Nephron progenitor cell (in vitro differentiated cells): ENCODE data around the gene PTGS1.

Experiments used
- DNase-seq: peaks from one replicate; pipeline ENCODE4 v3.0.0; 2021
- H3K27ac Mint-ChIP-seq: 2 replicates; pipeline ENCODE4 v1.8.0; 2021; ENCODE audit warnings: mild to moderate bottlenecking, moderate library complexity, mixed read lengths
- H3K27me3 Mint-ChIP-seq: 2 replicates; pipeline ENCODE4 v1.8.0; 2021; ENCODE audit warnings: mild to moderate bottlenecking, low read depth, mixed read lengths; ENCODE audit not compliant: poor library complexity
- H3K36me3 Mint-ChIP-seq: 2 replicates; pipeline ENCODE4 v1.8.0; 2021; ENCODE audit warnings: low read depth, mixed read lengths
- H3K4me1 Mint-ChIP-seq: 2 replicates; pipeline ENCODE4 v1.8.0; 2021; ENCODE audit warnings: mixed read lengths
- H3K4me3 Mint-ChIP-seq: 2 replicates; pipeline ENCODE4 v1.8.0; 2021; ENCODE audit warnings: mild to moderate bottlenecking, moderate library complexity, mixed read lengths
- H3K9me3 Mint-ChIP-seq: 2 replicates; pipeline ENCODE4 v1.8.0; 2021; ENCODE audit warnings: mild to moderate bottlenecking, moderate library complexity, mixed read lengths
- TF ChIP-seq, protein P1 (sequence below): fragments of 200-600 bp; sonication (generic); IDR thresholded peaks from 2 replicates; pipeline ENCODE4 v1.5.0; 2021; ENCODE audit warnings: antibody characterized with exemption

PTGS1 gene

DNA sequence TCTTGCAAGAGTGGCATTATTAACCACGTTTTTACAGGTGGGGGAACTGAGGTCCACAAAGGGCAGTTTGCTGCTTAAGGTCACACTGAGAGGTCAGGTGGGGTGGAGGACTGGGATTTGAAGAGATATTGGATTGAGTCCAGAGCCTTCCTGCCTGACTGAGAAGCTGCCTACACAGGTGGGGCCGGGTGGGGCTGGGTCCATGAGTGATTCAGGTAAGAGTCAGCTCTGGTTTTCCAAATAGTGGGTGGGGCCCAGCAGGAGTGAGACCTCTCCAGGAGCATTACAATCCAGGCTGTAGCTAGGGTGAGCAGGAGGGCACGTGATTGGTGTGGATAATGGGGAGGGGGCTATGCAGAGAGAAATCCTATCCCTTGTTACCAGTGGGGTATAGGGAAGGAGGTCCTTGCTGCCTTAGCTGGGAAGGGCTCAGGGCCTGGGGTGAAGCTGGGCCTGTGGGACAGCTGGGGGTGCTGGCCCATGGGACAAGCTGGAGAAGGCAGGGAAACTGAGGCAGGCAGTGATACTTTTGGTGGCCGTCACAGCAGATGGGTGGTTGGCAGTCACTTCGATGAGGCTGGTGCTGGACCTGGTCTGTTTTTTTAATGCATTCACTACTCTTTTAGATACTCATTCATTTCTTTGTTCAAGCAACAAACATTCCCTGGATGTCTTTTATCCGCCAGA lies 2.9 kb upstream of the PTGS1 start:
- H3K4me1 Mint-ChIP-seq = peaks cover 10% of the 10 kb centered on the region
- no peak overlapping the region for H3K4me3 Mint-ChIP-seq
- no peaks in the 10 kb centered on the region for H3K36me3 Mint-ChIP-seq
- H3K9me3 Mint-ChIP-seq = peaks cover 4% of the 10 kb centered on the region
- peaks cover 57% of the 10 kb centered on the region for H3K27me3 Mint-ChIP-seq
- no peak overlapping the region for H3K27ac Mint-ChIP-seq
- TF ChIP-seq, protein P1, sequence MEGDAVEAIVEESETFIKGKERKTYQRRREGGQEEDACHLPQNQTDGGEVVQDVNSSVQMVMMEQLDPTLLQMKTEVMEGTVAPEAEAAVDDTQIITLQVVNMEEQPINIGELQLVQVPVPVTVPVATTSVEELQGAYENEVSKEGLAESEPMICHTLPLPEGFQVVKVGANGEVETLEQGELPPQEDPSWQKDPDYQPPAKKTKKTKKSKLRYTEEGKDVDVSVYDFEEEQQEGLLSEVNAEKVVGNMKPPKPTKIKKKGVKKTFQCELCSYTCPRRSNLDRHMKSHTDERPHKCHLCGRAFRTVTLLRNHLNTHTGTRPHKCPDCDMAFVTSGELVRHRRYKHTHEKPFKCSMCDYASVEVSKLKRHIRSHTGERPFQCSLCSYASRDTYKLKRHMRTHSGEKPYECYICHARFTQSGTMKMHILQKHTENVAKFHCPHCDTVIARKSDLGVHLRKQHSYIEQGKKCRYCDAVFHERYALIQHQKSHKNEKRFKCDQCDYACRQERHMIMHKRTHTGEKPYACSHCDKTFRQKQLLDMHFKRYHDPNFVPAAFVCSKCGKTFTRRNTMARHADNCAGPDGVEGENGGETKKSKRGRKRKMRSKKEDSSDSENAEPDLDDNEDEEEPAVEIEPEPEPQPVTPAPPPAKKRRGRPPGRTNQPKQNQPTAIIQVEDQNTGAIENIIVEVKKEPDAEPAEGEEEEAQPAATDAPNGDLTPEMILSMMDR = no peak
- DNase-seq = no peak

DNA sequence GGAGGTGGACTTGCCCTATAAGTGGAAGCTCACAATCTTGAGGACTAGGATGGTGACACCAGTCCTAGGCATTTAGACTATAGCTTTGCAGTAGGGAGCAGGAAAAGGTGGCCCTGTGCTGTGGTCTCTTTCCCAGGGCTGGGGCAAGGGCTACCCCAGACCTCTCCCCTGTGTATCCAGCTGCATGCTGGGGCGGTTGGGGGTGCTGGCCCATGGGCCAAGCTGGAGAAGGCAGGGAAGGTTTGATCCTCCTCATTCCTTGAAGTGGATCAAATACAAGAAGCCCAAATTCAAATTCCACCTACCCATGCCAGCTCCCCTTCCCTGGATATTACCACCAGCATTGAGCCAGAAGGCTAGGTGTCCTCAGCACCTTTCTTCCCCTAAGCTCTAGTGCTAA lies 2.2 kb upstream of the PTGS1 start:
- no peak for DNase-seq
- Mint-ChIP-seq H3K27me3 (peaks cover 64% of the 10 kb centered on the region), H3K9me3 (peaks cover 4% of the 10 kb centered on the region), H3K36me3 (no peaks in the 10 kb centered on the region), H3K27ac (no peak overlapping the region), H3K4me3 (no peak overlapping the region), H3K4me1 (peaks cover 10% of the 10 kb centered on the region)
- TF ChIP-seq, protein P1 = no peak

DNA sequence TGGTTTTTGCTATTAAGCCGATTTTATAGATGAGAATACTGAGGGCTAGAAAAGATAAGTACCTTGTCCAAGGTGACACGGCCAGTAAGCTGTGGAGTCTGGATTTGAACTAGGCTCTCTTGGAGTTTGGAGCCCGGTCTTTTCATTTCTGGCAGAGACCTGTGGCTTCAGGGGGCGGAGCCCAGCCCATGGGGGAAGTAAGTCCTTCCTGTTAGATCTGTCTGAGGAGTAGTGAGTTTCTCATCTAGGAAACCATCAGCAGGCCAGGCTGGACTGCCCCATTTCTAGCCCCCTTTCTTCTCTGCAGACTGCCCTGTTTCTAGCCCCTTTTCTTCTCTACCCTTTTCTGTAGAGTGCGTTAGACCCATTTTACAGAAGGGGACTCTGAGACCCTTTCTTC lies 521 bp upstream of the PTGS1 start:
- Mint-ChIP-seq H3K4me1 (peaks cover 14% of the 10 kb centered on the region), H3K36me3 (no peaks in the 10 kb centered on the region), H3K4me3 (no peak overlapping the region), H3K27ac (no peak overlapping the region), H3K27me3 (peaks cover 73% of the 10 kb centered on the region), H3K9me3 (peaks cover 4% of the 10 kb centered on the region)
- TF ChIP-seq, protein P1 = no peak
- no peak for DNase-seq

DNA sequence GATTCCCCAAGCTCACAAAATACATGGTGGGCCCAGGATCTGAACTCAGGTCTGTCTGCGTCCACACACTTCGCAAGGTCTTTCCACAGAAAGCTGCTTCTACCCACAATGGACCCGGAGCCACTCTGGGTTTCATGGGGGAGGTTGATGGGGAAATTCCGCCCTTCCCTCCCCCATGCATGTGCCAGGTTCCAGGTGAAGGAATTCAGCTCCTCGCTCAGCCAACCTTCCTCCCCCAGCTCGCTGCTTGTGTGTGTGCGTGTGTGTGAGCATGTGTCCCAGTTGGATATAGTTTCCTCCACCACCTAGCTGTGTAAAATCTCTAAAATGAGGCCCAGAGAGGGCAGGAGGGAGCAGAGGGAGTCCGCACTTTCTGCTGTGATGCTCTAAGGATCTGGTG lies 1.0 kb downstream of the PTGS1 start:
- H3K27ac Mint-ChIP-seq = no peak overlapping the region
- peaks cover 30% of the 10 kb centered on the region for H3K4me1 Mint-ChIP-seq
- H3K27me3 Mint-ChIP-seq = peaks cover 73% of the 10 kb centered on the region

DNA sequence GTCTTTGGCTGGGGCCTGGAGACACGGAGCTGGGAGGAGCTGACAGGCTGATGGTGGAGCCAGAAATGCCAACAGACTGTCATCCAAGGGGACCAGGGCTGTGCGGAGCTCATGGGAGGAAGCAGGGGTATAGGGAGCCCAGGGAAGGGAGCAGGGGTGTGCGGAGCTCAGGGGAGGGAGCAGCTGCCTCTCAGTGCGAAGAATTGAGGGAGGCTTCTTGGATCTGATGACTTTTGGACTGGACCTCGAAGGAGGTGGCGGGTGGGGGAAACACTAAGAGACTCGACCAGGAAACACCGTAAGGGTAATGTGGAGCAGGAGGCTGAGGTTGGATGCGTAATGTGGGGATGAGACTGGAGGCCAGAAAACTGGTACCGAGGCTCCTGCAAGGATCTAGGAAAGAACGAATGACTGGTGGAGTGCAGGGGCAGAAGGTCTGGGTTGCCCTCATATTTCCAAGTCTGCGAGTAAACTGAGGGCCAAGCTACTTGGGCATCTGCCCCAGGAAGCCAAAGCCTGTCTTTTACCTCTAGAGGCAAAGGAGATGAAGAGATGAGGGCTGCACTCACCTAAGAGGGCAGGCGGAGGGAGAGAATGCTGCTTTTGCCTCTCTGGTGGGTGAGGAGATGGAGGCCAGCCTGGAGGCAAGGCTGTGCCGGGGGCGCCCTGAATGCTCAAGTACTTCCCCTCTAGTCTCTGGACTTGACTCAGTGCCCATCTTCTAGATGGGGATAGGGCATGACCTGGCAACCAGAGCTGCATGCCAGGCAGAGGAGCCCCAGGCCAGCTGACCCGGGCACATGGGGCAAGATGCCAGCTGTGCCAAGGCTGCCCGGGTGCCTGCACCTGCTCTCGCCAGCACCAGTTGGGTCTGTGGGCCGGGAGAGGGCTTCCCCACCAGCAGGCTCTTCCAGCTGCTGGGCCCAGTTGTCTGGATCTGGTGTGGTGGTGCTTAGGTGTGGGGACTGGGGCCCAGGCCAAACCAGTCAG lies 2.3 kb downstream of the PTGS1 start:
- H3K9me3 Mint-ChIP-seq = peaks cover 4% of the 10 kb centered on the region
- no peaks in the 10 kb centered on the region for H3K36me3 Mint-ChIP-seq
- peaks cover 66% of the 10 kb centered on the region for H3K27me3 Mint-ChIP-seq
- H3K4me1 Mint-ChIP-seq = peaks cover 40% of the 10 kb centered on the region
- H3K4me3 Mint-ChIP-seq = no peak overlapping the region
- TF ChIP-seq, protein P1 = no peak
- H3K27ac Mint-ChIP-seq = no peak overlapping the region
- no peak for DNase-seq

More for the DNA sequence above, 1.0 kb downstream of the PTGS1 start:
- Mint-ChIP-seq H3K9me3 (peaks cover 4% of the 10 kb centered on the region), H3K36me3 (no peaks in the 10 kb centered on the region), H3K4me3 (peak overlapping the region; percentile 10)
- no peak for DNase-seq
- TF ChIP-seq, protein P1 = no peak
